SK-N-SH (cell line): Measurements from ENCODE around the gene SYNGR1. TPM values are rescaled to one million over a fixed set of nuclear protein-coding genes. Genes with fewer than 3 reads are reported as not detected.

ENCODE experiments used
- CTCF ChIA-PET: fragments of 300-600, 350-600 bp; formaldehyde crosslinking; extraction: SDS; loops from one replicate; lab custom pipeline; 2021; lab: Yijun Ruan, JAX
- POLR2A ChIA-PET: fragments of 350-600 bp; sonication (Branson Sonifier 250); formaldehyde crosslinking; extraction: SDS; loops from one replicate; lab custom pipeline; 2020; ENCODE audit warnings: antibody characterized with exemption, inconsistent platforms; lab: Yijun Ruan, JAX
- DNase-seq: peaks from one replicate; pipeline ENCODE4 v3.0.0; 2012
- H2AFZ ChIP-seq: fragments of 200-600 bp; sonication (generic); 2 replicates; pipeline ENCODE4 v1.8.1; 2016; ENCODE audit warnings: antibody characterized with exemption, mild to moderate bottlenecking, low read depth
- H3F3A ChIP-seq: fragments of 200-600 bp; sonication (generic); replicated peaks from 2 replicates; pipeline ENCODE3; 2016; ENCODE audit warnings: antibody characterized with exemption, mild to moderate bottlenecking; ENCODE audit not compliant: insufficient read depth
- H3K27ac ChIP-seq, 2 experiments: fragments of 200-500 bp in 1 of 2; fragments of 200-600 bp in 1 of 2; sonication (Bioruptor generic) in 1 of 2; sonication (generic), shearing (Covaris generic) in 1 of 2; 2 replicates each; pipeline versions ENCODE4 v1.5.1 to v1.6.1; 2014 to 2016; ENCODE audit warnings: low read depth in 2 of 2, inconsistent platforms in 1 of 2, low read length in 1 of 2, mild to moderate bottlenecking in 1 of 2, mixed read lengths in 1 of 2
- H3K27me3 ChIP-seq: fragments of 200-600 bp; sonication (generic), shearing (Covaris generic); 2 replicates; pipeline ENCODE4 v1.6.1; 2016; ENCODE audit warnings: mixed run types; ENCODE audit not compliant: insufficient read depth
- H3K36me3 ChIP-seq, 2 experiments: fragments of 200-500 bp in 1 of 2; fragments of 200-600 bp in 1 of 2; sonication (Bioruptor generic) in 1 of 2; sonication (generic) in 1 of 2; replicated peaks in 1 of 2; 2 replicates each; pipeline versions ENCODE3 to v1.5.1; 2014 to 2016; ENCODE audit warnings: low read length in 1 of 2, mild to moderate bottlenecking in 1 of 2; ENCODE audit not compliant: insufficient read depth in 2 of 2, control insufficient read depth in 1 of 2
- H3K4me1 ChIP-seq, 2 experiments: fragments of 200-500 bp in 1 of 2; fragments of 200-600 bp in 1 of 2; sonication (Bioruptor generic) in 1 of 2; sonication (generic), shearing (Covaris generic) in 1 of 2; 2 replicates each; pipeline versions ENCODE4 v1.5.1 to v1.6.1; 2014 to 2016; ENCODE audit warnings: low read depth in 1 of 2, low read length in 1 of 2, mixed run types in 1 of 2; ENCODE audit not compliant: insufficient read depth in 2 of 2, control insufficient read depth in 1 of 2
- H3K4me2 ChIP-seq: fragments of 200-600 bp; sonication (generic), shearing (Covaris generic); 2 replicates; pipeline ENCODE4 v1.6.1; 2017; ENCODE audit warnings: mixed run types
- H3K4me3 ChIP-seq, 2 experiments: fragments of 200-500 bp in 1 of 2; fragments of 200-600 bp in 1 of 2; sonication (Bioruptor generic) in 1 of 2; sonication (generic), shearing (Covaris generic) in 1 of 2; 2 replicates each; pipeline versions ENCODE4 v1.5.1 to v1.8.1; 2014 to 2016; ENCODE audit warnings: low read depth in 2 of 2, inconsistent platforms in 1 of 2, low read length in 1 of 2, mild to moderate bottlenecking in 1 of 2, mixed read lengths in 1 of 2, moderate library complexity in 1 of 2
- H3K79me2 ChIP-seq: fragments of 200-600 bp; sonication (generic); 2 replicates; pipeline ENCODE4 v1.8.1; 2017; ENCODE audit warnings: mild to moderate bottlenecking; ENCODE audit not compliant: insufficient read depth
- H3K9ac ChIP-seq: fragments of 200-600 bp; sonication (generic); 2 replicates; pipeline ENCODE4 v1.6.1; 2017; ENCODE audit warnings: mixed run types
- H3K9me2 ChIP-seq: fragments of 200-600 bp; sonication (generic); 2 replicates; pipeline ENCODE4 v1.6.1; 2017; ENCODE audit warnings: mixed run types
- H3K9me3 ChIP-seq: fragments of 200-600 bp; sonication (generic); 2 replicates; pipeline ENCODE4 v1.6.1; 2017; ENCODE audit warnings: mixed run types, mild to moderate bottlenecking, moderate library complexity
- H4K20me1 ChIP-seq: fragments of 200-600 bp; sonication (generic); 2 replicates; pipeline ENCODE4 v1.6.1; 2017; ENCODE audit warnings: mild to moderate bottlenecking, mixed run types; ENCODE audit not compliant: insufficient read depth
- CHD2 ChIP-seq: fragments of 150-350 bp; IDR thresholded peaks from 2 replicates; pipeline ENCODE4 v1.6.1; 2018; ENCODE audit warnings: low read length; ENCODE audit not compliant: partially characterized antibody
- CTCF ChIP-seq: fragments of 200-600 bp; sonication (generic); IDR thresholded peaks from 2 replicates; pipeline ENCODE4 v1.6.1; 2017; ENCODE audit warnings: antibody characterized with exemption, mild to moderate bottlenecking, moderate library complexity
- ELF1 ChIP-seq: IDR thresholded peaks from 2 replicates; pipeline ENCODE4 v1.4.0; 2012
- FOXJ3 ChIP-seq: sonication (generic); formaldehyde crosslinking; IDR thresholded peaks from 2 replicates; pipeline ENCODE4 v1.5.1; 2020; ENCODE audit warnings: mild to moderate bottlenecking, missing genetic modification reagents
- GABPA ChIP-seq: IDR thresholded peaks from 2 replicates; pipeline ENCODE4 v1.4.0; 2012; ENCODE audit warnings: low read depth, mild to moderate bottlenecking
- GATA2 ChIP-seq: sonication (generic); formaldehyde crosslinking; IDR thresholded peaks from 2 replicates; pipeline ENCODE4 v1.5.0; 2020; ENCODE audit warnings: mild to moderate bottlenecking, missing genetic modification reagents
- IRF3 ChIP-seq: fragments of 150-350 bp; IDR thresholded peaks from 2 replicates; pipeline ENCODE4 v1.6.1; 2016; ENCODE audit warnings: mild to moderate bottlenecking, low read depth, low read length
- NRF1 ChIP-seq: IDR thresholded peaks from 2 replicates; pipeline ENCODE4 v1.6.1; 2012; ENCODE audit warnings: low read depth, mild to moderate bottlenecking, low read length
- POLR2AphosphoS5 ChIP-seq: IDR thresholded peaks from 2 replicates; pipeline ENCODE4 v1.6.1; 2012; ENCODE audit warnings: low read depth, low read length
- REST ChIP-seq: IDR thresholded peaks from 2 replicates; pipeline ENCODE4 v1.6.1; 2012; ENCODE audit warnings: mild to moderate bottlenecking, low read depth, low read length, moderate library complexity
- RFX5 ChIP-seq: IDR thresholded peaks from 2 replicates; pipeline ENCODE4 v1.6.1; 2012; ENCODE audit warnings: mild to moderate bottlenecking, improper control_type of control experiment, low read length
- RXRA ChIP-seq: IDR thresholded peaks from 2 replicates; pipeline ENCODE4 v1.4.0; 2012; ENCODE audit warnings: low read depth, mild to moderate bottlenecking, borderline replicate concordance
- TCF12 ChIP-seq: IDR thresholded peaks from 2 replicates; pipeline ENCODE4 v1.4.0; 2012
- USF2 ChIP-seq: fragments of 150-350 bp; IDR thresholded peaks from 2 replicates; pipeline ENCODE4 v1.6.1; 2017; ENCODE audit warnings: antibody characterized with exemption, low read length, low read depth, borderline replicate concordance
- WGBS: methylation state at CpG from one replicate; pipeline ENCODE4 v1.1.6; 2017; ENCODE audit warnings: low lambda C conversion rate; 5-methylcytosine and 5-hydroxymethylcytosine counted together
- polyA plus RNA-seq, 3 experiments: library from polyadenylated mRNA; depleted of rRNA; stranded (reverse); fragments of >200 nt; gene quantifications; 2 replicates each; pipeline ENCODE4 v1.2.3, GENCODE V29; 2012

Gene SYNGR1
- polyA plus RNA-seq, 1 of the 3 experiments (the other 2 are of a cell fraction), result 18.7 TPM

GRCh38 chr22:39314251-39314971 lies 35.4 kb upstream of the SYNGR1 start:
- Histone ChIP-seq H3K9me3 (no peaks in the 10 kb centered on the region), H3K4me3 (no peak overlapping the region), H2AFZ (no peak overlapping the region), H3K36me3 (peaks cover 31 to 57% of the 10 kb centered on the region in 2 experiments), H3K79me2 (peaks cover 44% of the 10 kb centered on the region)
- DNase-seq, result no peak
- TF ChIP-seq CTCF (0 out of 2 replicates have a peak, but pooled peaks have one; percentile 20), ELF1 (no peak)
- TF ChIP-seq, all 33 proteins: peak for 1
- POLR2A ChIA-PET, result no interaction called here
- Histone ChIP-seq H3F3A (peaks cover 37% of the 10 kb centered on the region), H4K20me1 (peaks cover 76% of the 10 kb centered on the region), H3K4me1 (peaks cover 12 to 24% of the 10 kb centered on the region in 2 experiments; a peak in 2 of 4 replicates), H3K4me2 (no peak overlapping the region), H3K27me3 (no peaks in the 10 kb centered on the region), H3K9ac (no peak overlapping the region), H3K9me2 (no peaks in the 10 kb centered on the region), H3K27ac (peak overlapping the region in 1 of 2 experiments; percentile 27; a peak in 2 of 4 replicates)
- CTCF ChIA-PET, result interaction anchor here (1.5 to 4.7 kb wide), 3 partner anchors 11 to 215 kb away, joined by 4 to 15 read pairs (median 5); no protein-coding TSS in a partner anchor
- no CpG with 5 or more reads among the region's 14 CpGs for WGBS

GRCh38 chr22:39315389-39315788 lies 34.4 kb upstream of the SYNGR1 start:
- H3K9me2 ChIP-seq, result no peaks in the 10 kb centered on the region
- no peaks in the 10 kb centered on the region for H3K27me3 ChIP-seq
- H3K27ac ChIP-seq, result peak overlapping the region in 1 of 2 experiments; percentile 39; a peak in 1 of 4 replicates
- peaks cover 31 to 57% of the 10 kb centered on the region in 2 experiments for H3K36me3 ChIP-seq
- no peak for DNase-seq
- ChIA-PET POLR2A (no interaction called here), CTCF (interaction anchor here (0.8 to 4.7 kb wide), 10 partner anchors 9 to 214 kb away, joined by 3 to 15 read pairs (median 5); no protein-coding TSS in a partner anchor)
- H3K4me3 ChIP-seq, result no peak overlapping the region; a peak in 2 of 4 replicates
- peak overlapping the region; percentile 84 for H3K4me2 ChIP-seq
- TF ChIP-seq TCF12 (no peak), GABPA (no peak), ELF1 (no peak), RFX5 (no peak), CHD2 (no peak), IRF3 (no peak), GATA2 (CRISPR knock-in tag) (no peak), FOXJ3 (CRISPR knock-in tag) (no peak), POLR2AphosphoS5 (no peak), NRF1 (no peak), REST (no peak), RXRA (no peak), USF2 (no peak)
- H3K4me1 ChIP-seq, result peaks cover 12 to 24% of the 10 kb centered on the region in 2 experiments; a peak in 2 of 4 replicates
- WGBS, result no CpG with 5 or more reads among the region's 13 CpGs
- H3K9ac ChIP-seq, result peak overlapping the region; percentile 52; the same call in 1 of the 2 replicates
- no peak overlapping the region for H2AFZ ChIP-seq
- H3K9me3 ChIP-seq, result no peaks in the 10 kb centered on the region
- peaks cover 35% of the 10 kb centered on the region for H3F3A ChIP-seq
- peaks cover 44% of the 10 kb centered on the region for H3K79me2 ChIP-seq
- H4K20me1 ChIP-seq, result peaks cover 76% of the 10 kb centered on the region
